Thoracic aorta (tissue), 2 donors: ENCODE data around the gene PLVAP. TPM values are rescaled to one million over a fixed set of nuclear protein-coding genes. Genes with fewer than 3 reads are reported as not detected.

Source experiments
- ATAC-seq: fragments of 150-250 bp; one replicate; pipeline ENCODE4 v1.8.0; 2017; ENCODE audit warnings: low read depth; ENCODE audit not compliant: insufficient number of reproducible peaks, low FRiP score
- DNase-seq: peaks from one replicate; pipeline ENCODE4 v3.0.0-alpha.2; 2020; ENCODE audit warnings: low spot score
- H3K27ac ChIP-seq, 2 donors: fragments of 200-600 bp; sonication (generic); 1 replicate in 1 of 2; 2 replicates in 1 of 2; pipeline ENCODE4 v1.5.1; 2016; ENCODE audit warnings: mild to moderate bottlenecking in 2 of 2, moderate library complexity in 2 of 2
- H3K27me3 ChIP-seq: fragments of 200-600 bp; sonication (generic); replicated peaks from 2 replicates; pipeline ENCODE4 v1.6.0; 2016; ENCODE audit warnings: mild to moderate bottlenecking; ENCODE audit not compliant: insufficient read depth
- H3K36me3 ChIP-seq: fragments of 200-600 bp; sonication (generic); one replicate; pipeline ENCODE4 v1.5.1; 2016
- H3K4me1 ChIP-seq, 2 donors: fragments of 200-600 bp; sonication (generic); 1 replicate in 1 of 2; 2 replicates in 1 of 2; pipeline versions ENCODE4 v1.5.1 to v1.6.0; 2016; ENCODE audit warnings: low read depth in 2 of 2, mild to moderate bottlenecking in 1 of 2; ENCODE audit not compliant: control insufficient read depth in 1 of 2
- H3K4me3 ChIP-seq: fragments of 200-600 bp; sonication (generic); 2 replicates; pipeline ENCODE4 v1.5.1; 2016; ENCODE audit warnings: mild to moderate bottlenecking
- H3K9me3 ChIP-seq: fragments of 200-600 bp; sonication (generic); 2 replicates; pipeline ENCODE4 v1.5.1; 2016
- CTCF ChIP-seq: fragments of 200-600 bp; sonication (generic); IDR thresholded peaks from one replicate; pipeline ENCODE4 v1.5.1; 2019; ENCODE audit warnings: antibody characterized with exemption
- total RNA-seq, 2 donors: library from RNA; depleted of rRNA; stranded (reverse); fragments of >200 nt; gene quantifications; one replicate each; pipeline versions ENCODE4 v1.1.0 to v1.2.3, GENCODE V29; 2016

The PLVAP gene
- total RNA-seq, 2 donors from 2014 or later = 120 to 126 TPM

GRCh38 chr19:17358395-17358794 lies 18.7 kb downstream of the PLVAP start:
- no peak overlapping the region for H3K4me3 ChIP-seq
- H3K27ac ChIP-seq = peak overlapping the region in 1 of 2 donors; percentile 38
- H3K36me3 ChIP-seq = no peaks in the 10 kb centered on the region
- peaks cover 0 to 9% of the 10 kb centered on the region in 2 donors for H3K4me1 ChIP-seq
- H3K9me3 ChIP-seq = no peaks in the 10 kb centered on the region
- TF ChIP-seq CTCF = no peak
- H3K27me3 ChIP-seq = no peaks in the 10 kb centered on the region
- no peak for ATAC-seq
- no peak for DNase-seq

- Histone ChIP-seq H3K27me3 (no peaks in the 10 kb centered on the region), H3K36me3 (no peaks in the 10 kb centered on the region), H3K27ac (peak overlapping the region; percentile 14 to 38), H3K9me3 (no peaks in the 10 kb centered on the region), H3K4me1 (peaks cover 0 to 14% of the 10 kb centered on the region in 2 donors), H3K4me3 (no peak overlapping the region)
- ATAC-seq (no peak), DNase-seq (no peak)
- no peak for TF ChIP-seq CTCF
These were observed 19.4 kb downstream of the PLVAP start for GRCh38 chr19:17357724-17358123.

- Histone ChIP-seq H3K4me1 (peaks cover 0 to 17% of the 10 kb centered on the region in 2 donors), H3K27ac (no peak overlapping the region), H3K36me3 (no peaks in the 10 kb centered on the region), H3K9me3 (no peaks in the 10 kb centered on the region), H3K4me3 (no peak overlapping the region), H3K27me3 (no peaks in the 10 kb centered on the region)
- DNase-seq (no peak), ATAC-seq (no peak)
- TF ChIP-seq CTCF = no peak
These were observed 20.0 kb downstream of the PLVAP start for GRCh38 chr19:17357078-17357666.

GRCh38 chr19:17353386-17353785 lies 23.8 kb downstream of the PLVAP start:
- Histone ChIP-seq H3K36me3 (no peaks in the 10 kb centered on the region), H3K4me3 (no peak overlapping the region), H3K9me3 (no peaks in the 10 kb centered on the region), H3K4me1 (peaks cover 6 to 29% of the 10 kb centered on the region in 2 donors), H3K27ac (no peak overlapping the region), H3K27me3 (no peaks in the 10 kb centered on the region)
- no peak for DNase-seq
- no peak for ATAC-seq
- no peak for TF ChIP-seq CTCF

GRCh38 chr19:17352608-17353280 lies 24.4 kb downstream of the PLVAP start:
- Histone ChIP-seq H3K36me3 (no peaks in the 10 kb centered on the region), H3K4me1 (peaks cover 13 to 29% of the 10 kb centered on the region in 2 donors), H3K27me3 (no peaks in the 10 kb centered on the region), H3K4me3 (no peak overlapping the region), H3K9me3 (no peaks in the 10 kb centered on the region), H3K27ac (peak overlapping the region in 1 of 2 donors; percentile 39)
- no peak for TF ChIP-seq CTCF
- ATAC-seq (no peak), DNase-seq (no peak)
